A549 (cell line): Measurements from ENCODE around the gene ICOSLG. TPM values are rescaled to one million over a fixed set of nuclear protein-coding genes. Genes with fewer than 3 reads are reported as not detected.

Experiments used
- ATAC-seq, 2 experiments: fragments of 200-7000 bp in 1 of 2; fragments of >200 bp in 1 of 2; cut with Nextera tagmentation in 1 of 2; cut with Tn5 transposase in 1 of 2; 3 replicates each; pipeline versions ENCODE4 v1.8.0 to v1.9.1; 2018 to 2020; ENCODE audit warnings: mild to moderate bottlenecking in 1 of 2, moderate library complexity in 1 of 2
- CTCF ChIA-PET: fragments of 300-600 bp; sonication (Branson Sonifier 250); formaldehyde crosslinking; extraction: SDS; loops from one replicate; lab custom pipeline; 2021; ENCODE audit warnings: antibody characterized with exemption, inconsistent platforms; lab: Yijun Ruan, JAX
- POLR2A ChIA-PET: fragments of 350-600 bp; formaldehyde crosslinking; extraction: SDS; loops from one replicate; lab custom pipeline; 2021; ENCODE audit warnings: antibody characterized with exemption, inconsistent platforms; lab: Yijun Ruan, JAX
- DNase-seq, 2 experiments: peaks; one replicate each; pipeline versions ENCODE4 v3.0.0 to v3.0.0-alpha.2; 2011 to 2016; ENCODE audit warnings: low read depth in 1 of 2, low spot score in 1 of 2
- FAIRE-seq: peaks from 2 replicates; lab custom pipeline; 2011; peaks lifted over from hg19 to GRCh38; lab: Jason Lieb, UNC
- H3K27ac ChIP-seq, 2 experiments: fragments of >200 bp; sonication (Bioruptor Twin); formaldehyde crosslinking; 3 replicates each; pipeline ENCODE4 v1.5.1; 2016 to 2017
- H3K4me1 ChIP-seq: fragments of >200 bp; sonication (Bioruptor Twin); formaldehyde crosslinking; 3 replicates; pipeline ENCODE4 v1.6.1; 2016
- H3K4me2 ChIP-seq: fragments of >200 bp; sonication (Bioruptor Twin); formaldehyde crosslinking; 3 replicates; pipeline ENCODE4 v1.6.1; 2016
- H3K4me3 ChIP-seq: fragments of >200 bp; sonication (Bioruptor Twin); formaldehyde crosslinking; 3 replicates; pipeline ENCODE4 v1.5.1; 2016
- H3K9me3 ChIP-seq: fragments of >200 bp; sonication (Bioruptor Twin); formaldehyde crosslinking; 3 replicates; pipeline ENCODE4 v1.6.1; 2016
- CBX2 ChIP-seq: fragments of 200-600 bp; sonication (generic); IDR thresholded peaks from 2 replicates; pipeline ENCODE4 v1.6.1; 2016; ENCODE audit warnings: low read depth, mild to moderate bottlenecking, borderline replicate concordance
- CBX8 ChIP-seq: fragments of 200-600 bp; sonication (generic); IDR thresholded peaks from 2 replicates; pipeline ENCODE4 v1.6.1; 2016
- CEBPB ChIP-seq, 2 experiments: fragments of >200 bp in 1 of 2; sonication (Bioruptor Twin) in 1 of 2; formaldehyde crosslinking in 1 of 2; IDR thresholded peaks; 2 replicates each; pipeline ENCODE4 v1.6.1; 2012 to 2016
- EP300 ChIP-seq, 2 experiments: fragments of >200 bp; sonication (Bioruptor Twin); formaldehyde crosslinking; IDR thresholded peaks; 2 replicates in 1 of 2; 3 replicates in 1 of 2; pipeline ENCODE4 v1.6.1; 2016 to 2017
- FOSL2 ChIP-seq, 2 experiments: fragments of 450-650 bp in 1 of 2; fragments of >200 bp in 1 of 2; sonication (Bioruptor Twin) in 1 of 2; formaldehyde crosslinking; IDR thresholded peaks; 2 replicates each; pipeline versions ENCODE4 v1.5.0 to v1.6.1; 2016 to 2020; ENCODE audit warnings: mild to moderate bottlenecking in 1 of 2, moderate library complexity in 1 of 2
- HEYL ChIP-seq: fragments of 250-450 bp; sonication (Bioruptor Pico); IDR thresholded peaks from 2 replicates; pipeline ENCODE4 v1.8.0; 2021; ENCODE audit warnings: mild to moderate bottlenecking, moderate library complexity
- HOXA7 ChIP-seq: fragments of 250-450 bp; sonication (Bioruptor Pico); IDR thresholded peaks from 2 replicates; pipeline ENCODE4 v1.5.0; 2020; ENCODE audit warnings: mild to moderate bottlenecking, moderate library complexity
- KDM1A ChIP-seq: fragments of 200-600 bp; sonication (generic); IDR thresholded peaks from 2 replicates; pipeline ENCODE4 v1.6.1; 2016; ENCODE audit warnings: low read depth, mild to moderate bottlenecking
- NPAS2 ChIP-seq: fragments of 250-450 bp; sonication (Bioruptor Pico); IDR thresholded peaks from 2 replicates; pipeline ENCODE4 v1.8.0; 2022; ENCODE audit warnings: mild to moderate bottlenecking, moderate library complexity, borderline replicate concordance
- PHF8 ChIP-seq: fragments of 200-600 bp; sonication (generic); IDR thresholded peaks from 2 replicates; pipeline ENCODE4 v1.6.1; 2016; ENCODE audit warnings: low read depth, mild to moderate bottlenecking, antibody characterized with exemption, moderate library complexity, borderline replicate concordance
- POLR2A ChIP-seq: IDR thresholded peaks from 2 replicates; pipeline ENCODE4 v1.6.1; 2012; ENCODE audit warnings: mild to moderate bottlenecking, low read length
- POLR2AphosphoS2 ChIP-seq: conservative IDR thresholded peaks from 2 replicates; pipeline ENCODE4 v1.6.1; 2012; ENCODE audit warnings: low read length, improper control_type of control experiment, inconsistent platforms
- RFX5 ChIP-seq: fragments of 450-650 bp; IDR thresholded peaks from 2 replicates; pipeline ENCODE4 v1.7.1; 2014; ENCODE audit warnings: antibody characterized with exemption, mild to moderate bottlenecking, moderate library complexity
- RNF2 ChIP-seq: fragments of 200-600 bp; sonication (generic); IDR thresholded peaks from 2 replicates; pipeline ENCODE4 v1.6.1; 2016; ENCODE audit warnings: low read depth, mild to moderate bottlenecking, antibody characterized with exemption, moderate library complexity, borderline replicate concordance
- SMC3 ChIP-seq: fragments of >200 bp; sonication (Bioruptor Twin); formaldehyde crosslinking; IDR thresholded peaks from 3 replicates; pipeline ENCODE4 v1.6.1; 2018; ENCODE audit warnings: inconsistent platforms
- TFCP2L1 ChIP-seq: fragments of 250-450 bp; sonication (Bioruptor Pico); IDR thresholded peaks from 2 replicates; pipeline ENCODE4 v1.5.0; 2021; ENCODE audit warnings: mild to moderate bottlenecking
- ZSCAN20 ChIP-seq: fragments of 250-450 bp; sonication (Bioruptor Pico); IDR thresholded peaks from 2 replicates; pipeline ENCODE4 v1.8.0; 2022; ENCODE audit warnings: mild to moderate bottlenecking, moderate library complexity
- WGBS: methylation state at CpG from one replicate; pipeline ENCODE4 v1.1.6; 2017; ENCODE audit errors: missing lambda C conversion rate; 5-methylcytosine and 5-hydroxymethylcytosine counted together
- polyA plus RNA-seq, 4 experiments: library from polyadenylated mRNA; depleted of rRNA in 3 of 4; stranded (reverse); fragments of >200 nt; fragmentation: RNase III in 1 of 4; extraction: RNeasy Plus Mini Kit Qiagen cat#74134 plus additional on column Dnase treatment in 1 of 4; gene quantifications; 2 replicates in 3 of 4; 3 replicates in 1 of 4; pipeline ENCODE4 v1.2.3, GENCODE V29; 2011 to 2017
- TF ChIP-seq, protein P1 (sequence below): fragments of >200 bp; sonication (Bioruptor Twin); formaldehyde crosslinking; IDR thresholded peaks from 3 replicates; pipeline ENCODE4 v1.6.1; 2016
- TF ChIP-seq, protein P2 (sequence below): IDR thresholded peaks from 2 replicates; pipeline ENCODE4 v1.6.1; 2012; ENCODE audit warnings: low read depth, borderline replicate concordance
- TF ChIP-seq, protein P3 (sequence below): fragments of 450-650 bp; IDR thresholded peaks from 2 replicates; pipeline ENCODE4 v1.6.1; 2014; ENCODE audit warnings: antibody characterized with exemption
- TF ChIP-seq, protein P4 (sequence below): fragments of >200 bp; sonication (Bioruptor Twin); formaldehyde crosslinking; IDR thresholded peaks from 3 replicates; pipeline ENCODE4 v1.5.1; 2016

Gene ICOSLG
- polyA plus RNA-seq, 2 of the 4 experiments (the other 2 are of a cell fraction) = 0.32 to 0.79 TPM

DNA sequence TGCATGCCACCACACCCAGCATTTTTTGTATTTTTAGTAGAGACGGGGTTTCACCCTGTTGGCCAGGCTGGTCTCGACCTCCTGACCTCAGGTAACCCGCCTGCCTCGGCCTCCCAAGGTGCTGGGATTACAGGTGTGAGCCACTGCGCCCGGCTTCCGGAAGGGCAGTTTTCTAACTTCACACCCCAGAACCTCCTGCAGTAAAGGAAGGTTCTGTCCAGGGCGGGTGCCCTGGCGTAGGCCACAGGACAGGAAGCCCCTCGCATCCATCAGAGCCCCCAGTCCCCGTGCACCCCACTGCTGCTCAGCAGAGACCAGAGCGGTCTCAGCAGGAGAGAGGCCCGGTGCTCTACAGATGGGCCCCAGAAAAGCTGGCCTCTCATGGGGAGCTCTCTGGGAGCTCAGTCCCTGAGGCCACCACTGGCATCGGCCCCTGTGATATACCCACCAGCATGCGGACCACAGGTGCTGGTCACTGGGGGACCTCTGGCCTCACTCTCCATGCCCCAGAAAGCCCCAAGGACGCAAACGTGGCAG, 25.1 kb upstream of the ICOSLG start:
- TF ChIP-seq RNF2 = no peak
- no peak for TF ChIP-seq RFX5
- no peak for TF ChIP-seq SMC3
- TF ChIP-seq KDM1A = no peak
- TF ChIP-seq HOXA7 (CRISPR knock-in tag) = no peak
- TF ChIP-seq, protein P1, sequence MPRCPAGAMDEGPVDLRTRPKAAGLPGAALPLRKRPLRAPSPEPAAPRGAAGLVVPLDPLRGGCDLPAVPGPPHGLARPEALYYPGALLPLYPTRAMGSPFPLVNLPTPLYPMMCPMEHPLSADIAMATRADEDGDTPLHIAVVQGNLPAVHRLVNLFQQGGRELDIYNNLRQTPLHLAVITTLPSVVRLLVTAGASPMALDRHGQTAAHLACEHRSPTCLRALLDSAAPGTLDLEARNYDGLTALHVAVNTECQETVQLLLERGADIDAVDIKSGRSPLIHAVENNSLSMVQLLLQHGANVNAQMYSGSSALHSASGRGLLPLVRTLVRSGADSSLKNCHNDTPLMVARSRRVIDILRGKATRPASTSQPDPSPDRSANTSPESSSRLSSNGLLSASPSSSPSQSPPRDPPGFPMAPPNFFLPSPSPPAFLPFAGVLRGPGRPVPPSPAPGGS = no peak
- TF ChIP-seq, protein P2, sequence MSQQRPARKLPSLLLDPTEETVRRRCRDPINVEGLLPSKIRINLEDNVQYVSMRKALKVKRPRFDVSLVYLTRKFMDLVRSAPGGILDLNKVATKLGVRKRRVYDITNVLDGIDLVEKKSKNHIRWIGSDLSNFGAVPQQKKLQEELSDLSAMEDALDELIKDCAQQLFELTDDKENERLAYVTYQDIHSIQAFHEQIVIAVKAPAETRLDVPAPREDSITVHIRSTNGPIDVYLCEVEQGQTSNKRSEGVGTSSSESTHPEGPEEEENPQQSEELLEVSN = no peak
- TF ChIP-seq, protein P3, sequence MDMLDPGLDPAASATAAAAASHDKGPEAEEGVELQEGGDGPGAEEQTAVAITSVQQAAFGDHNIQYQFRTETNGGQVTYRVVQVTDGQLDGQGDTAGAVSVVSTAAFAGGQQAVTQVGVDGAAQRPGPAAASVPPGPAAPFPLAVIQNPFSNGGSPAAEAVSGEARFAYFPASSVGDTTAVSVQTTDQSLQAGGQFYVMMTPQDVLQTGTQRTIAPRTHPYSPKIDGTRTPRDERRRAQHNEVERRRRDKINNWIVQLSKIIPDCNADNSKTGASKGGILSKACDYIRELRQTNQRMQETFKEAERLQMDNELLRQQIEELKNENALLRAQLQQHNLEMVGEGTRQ = no peak
- TF ChIP-seq CEBPB (IDR thresholded peaks at IDR 0.05) = no peak
- TF ChIP-seq POLR2AphosphoS2 = no peak
- TF ChIP-seq NPAS2 (CRISPR knock-in tag) = no peak
- TF ChIP-seq EP300 (IDR thresholded peaks at IDR 0.05) = no peak
- no peak for TF ChIP-seq TFCP2L1
- TF ChIP-seq CBX8 = no peak
- TF ChIP-seq ZSCAN20 (CRISPR knock-in tag) = no peak
- no peak for TF ChIP-seq POLR2A
- TF ChIP-seq, protein P4, sequence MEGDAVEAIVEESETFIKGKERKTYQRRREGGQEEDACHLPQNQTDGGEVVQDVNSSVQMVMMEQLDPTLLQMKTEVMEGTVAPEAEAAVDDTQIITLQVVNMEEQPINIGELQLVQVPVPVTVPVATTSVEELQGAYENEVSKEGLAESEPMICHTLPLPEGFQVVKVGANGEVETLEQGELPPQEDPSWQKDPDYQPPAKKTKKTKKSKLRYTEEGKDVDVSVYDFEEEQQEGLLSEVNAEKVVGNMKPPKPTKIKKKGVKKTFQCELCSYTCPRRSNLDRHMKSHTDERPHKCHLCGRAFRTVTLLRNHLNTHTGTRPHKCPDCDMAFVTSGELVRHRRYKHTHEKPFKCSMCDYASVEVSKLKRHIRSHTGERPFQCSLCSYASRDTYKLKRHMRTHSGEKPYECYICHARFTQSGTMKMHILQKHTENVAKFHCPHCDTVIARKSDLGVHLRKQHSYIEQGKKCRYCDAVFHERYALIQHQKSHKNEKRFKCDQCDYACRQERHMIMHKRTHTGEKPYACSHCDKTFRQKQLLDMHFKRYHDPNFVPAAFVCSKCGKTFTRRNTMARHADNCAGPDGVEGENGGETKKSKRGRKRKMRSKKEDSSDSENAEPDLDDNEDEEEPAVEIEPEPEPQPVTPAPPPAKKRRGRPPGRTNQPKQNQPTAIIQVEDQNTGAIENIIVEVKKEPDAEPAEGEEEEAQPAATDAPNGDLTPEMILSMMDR = no peak
- TF ChIP-seq FOSL2 (IDR thresholded peaks at IDR 0.05) = no peak
- TF ChIP-seq FOSL2 (CRISPR knock-in tag; IDR thresholded peaks at IDR 0.05) = no peak
- TF ChIP-seq HEYL (CRISPR knock-in tag) = no peak
- TF ChIP-seq CBX2 = no peak
- DNase-seq = no peak
- no peak overlapping the region for H3K4me2 ChIP-seq
- H3K4me3 ChIP-seq = no peak overlapping the region
- ChIA-PET POLR2A (no interaction called here), CTCF (no interaction called here)
- H3K4me1 ChIP-seq = no peaks in the 10 kb centered on the region
- FAIRE-seq = no peak
- ATAC-seq = no peak
- no peaks in the 10 kb centered on the region for H3K9me3 ChIP-seq
- WGBS = 74% methylated on average over 6 of the region's 17 CpGs
- H3K27ac ChIP-seq = no peak overlapping the region

DNA sequence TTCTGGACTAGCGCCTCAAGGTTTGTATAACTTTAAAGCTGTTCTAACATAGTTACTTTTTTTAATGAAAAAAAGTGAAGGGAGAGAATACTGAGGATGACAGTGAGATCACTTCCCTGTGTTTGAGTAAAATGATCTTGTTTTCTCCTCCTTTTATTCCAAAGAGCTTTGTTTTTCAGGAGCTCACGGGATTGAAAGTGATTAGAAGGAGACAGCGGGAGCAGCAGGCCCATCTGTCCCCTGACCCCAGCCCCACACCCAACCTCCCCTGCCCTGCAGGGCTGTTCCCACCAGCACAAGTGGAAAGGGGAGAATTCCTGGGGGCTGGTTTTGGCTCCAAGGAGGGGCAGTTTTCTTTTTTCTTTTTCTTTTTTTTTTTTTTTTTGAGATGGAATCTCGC, 23.0 kb upstream of the ICOSLG start:
- no peak overlapping the region for H3K4me2 ChIP-seq
- CTCF ChIA-PET = no interaction called here
- DNase-seq (no peak), ATAC-seq (no peak), FAIRE-seq (no peak)
- H3K9me3 ChIP-seq = no peaks in the 10 kb centered on the region
- H3K27ac ChIP-seq = no peak overlapping the region
- POLR2A ChIA-PET = no interaction called here
- no peak overlapping the region for H3K4me3 ChIP-seq
- 76% methylated on average over 4 of the region's 4 CpGs for WGBS
- no peaks in the 10 kb centered on the region for H3K4me1 ChIP-seq
- no peak for TF ChIP-seq PHF8
